H9 (cell line): Measurements from ENCODE around the gene ADSS1. TPM values are rescaled to one million over a fixed set of nuclear protein-coding genes. Genes with fewer than 3 reads are reported as not detected.

Experiments
- DNase-seq: peaks from one replicate; pipeline ENCODE4 v3.0.0-alpha.2; 2017
- H2AFZ ChIP-seq: one replicate; pipeline ENCODE4 v1.6.1; 2013; ENCODE audit warnings: mild to moderate bottlenecking, low read length, control low read depth, moderate library complexity
- H2AK5ac ChIP-seq: 2 replicates; pipeline ENCODE4 v1.6.1; 2013; ENCODE audit warnings: low read length, control low read depth, mixed read lengths; ENCODE audit not compliant: insufficient read length
- H2BK120ac ChIP-seq: one replicate; pipeline ENCODE4 v1.6.1; 2013; ENCODE audit warnings: low read depth, mild to moderate bottlenecking, low read length, control low read depth, inconsistent platforms; ENCODE audit not compliant: poor library complexity, severe bottlenecking
- H2BK12ac ChIP-seq: 2 replicates; pipeline ENCODE4 v1.6.1; 2013; ENCODE audit warnings: low read length, control low read depth, mixed read lengths, low read depth; ENCODE audit not compliant: insufficient read length
- H2BK15ac ChIP-seq: 2 replicates; pipeline ENCODE4 v1.6.1; 2013; ENCODE audit warnings: low read depth, low read length, control low read depth
- H2BK20ac ChIP-seq: one replicate; pipeline ENCODE4 v1.6.1; 2013; ENCODE audit warnings: low read depth, mild to moderate bottlenecking, low read length, control low read depth, inconsistent platforms; ENCODE audit not compliant: poor library complexity, severe bottlenecking
- H2BK5ac ChIP-seq: 2 replicates; pipeline ENCODE4 v1.6.1; 2013; ENCODE audit warnings: low read length, control low read depth, mixed read lengths; ENCODE audit not compliant: insufficient read length
- H3K14ac ChIP-seq: 2 replicates; pipeline ENCODE4 v1.6.1; 2013; ENCODE audit warnings: low read length, control low read depth; ENCODE audit not compliant: insufficient read depth
- H3K18ac ChIP-seq: 2 replicates; pipeline ENCODE4 v1.6.1; 2013; ENCODE audit warnings: low read depth, mild to moderate bottlenecking, mixed read lengths, low read length, control low read depth; ENCODE audit not compliant: insufficient read length
- H3K23ac ChIP-seq: 2 replicates; pipeline ENCODE4 v1.6.1; 2013; ENCODE audit warnings: low read length, control low read depth, mixed read lengths, low read depth; ENCODE audit not compliant: insufficient read length
- H3K23me2 ChIP-seq: 2 replicates; pipeline ENCODE4 v1.6.1; 2013; ENCODE audit warnings: low read depth, mild to moderate bottlenecking, mixed read lengths, low read length, control low read depth; ENCODE audit not compliant: insufficient read length, poor library complexity, severe bottlenecking
- H3K27ac ChIP-seq: 2 replicates; pipeline ENCODE4 v1.5.1; 2013; ENCODE audit warnings: low read length, control low read depth, mixed read lengths, low read depth; ENCODE audit not compliant: insufficient read length
- H3K27me3 ChIP-seq: 2 replicates; pipeline ENCODE4 v1.6.1; 2013; ENCODE audit warnings: low read length, control low read depth, inconsistent platforms; ENCODE audit not compliant: insufficient read depth
- H3K4ac ChIP-seq: 2 replicates; pipeline ENCODE4 v1.6.1; 2013; ENCODE audit warnings: low read depth, mild to moderate bottlenecking, control low read depth, inconsistent platforms, low read length, moderate library complexity
- H3K4me1 ChIP-seq: 2 replicates; pipeline ENCODE4 v1.6.1; 2013; ENCODE audit warnings: low read length, control low read depth, inconsistent platforms; ENCODE audit not compliant: insufficient read depth
- H3K4me2 ChIP-seq: 2 replicates; pipeline ENCODE4 v1.6.1; 2013; ENCODE audit warnings: low read length, control low read depth, mixed read lengths; ENCODE audit not compliant: insufficient read length, insufficient read depth
- H3K56ac ChIP-seq: 2 replicates; pipeline ENCODE4 v1.6.1; 2013; ENCODE audit warnings: low read depth, mild to moderate bottlenecking, mixed read lengths, low read length, control low read depth; ENCODE audit not compliant: insufficient read length
- H3K79me1 ChIP-seq: 2 replicates; pipeline ENCODE4 v1.6.1; 2013; ENCODE audit warnings: low read depth, mild to moderate bottlenecking, moderate library complexity, low read length, control low read depth, inconsistent platforms; ENCODE audit not compliant: insufficient read depth, poor library complexity, severe bottlenecking
- H3K79me2 ChIP-seq: 2 replicates; pipeline ENCODE4 v1.6.1; 2013; ENCODE audit warnings: low read length, control low read depth, inconsistent platforms; ENCODE audit not compliant: insufficient read depth
- H3K9ac ChIP-seq: 2 replicates; pipeline ENCODE4 v1.6.1; 2013; ENCODE audit warnings: low read length, control low read depth, mixed read lengths; ENCODE audit not compliant: insufficient read length; ENCODE audit errors: extremely low read depth
- H3K9me3 ChIP-seq: one replicate; pipeline ENCODE4 v1.6.1; 2013; ENCODE audit warnings: low read depth, low read length, inconsistent platforms; ENCODE audit not compliant: control insufficient read depth
- H3T11ph ChIP-seq: one replicate; pipeline ENCODE4 v1.6.1; 2013; ENCODE audit warnings: mild to moderate bottlenecking, low read length, control low read depth, inconsistent platforms
- H4K20me1 ChIP-seq: one replicate; pipeline ENCODE4 v1.6.1; 2013; ENCODE audit not compliant: control insufficient read depth, insufficient read length, insufficient read depth
- H4K5ac ChIP-seq: 2 replicates; pipeline ENCODE4 v1.6.1; 2013; ENCODE audit warnings: low read depth, mild to moderate bottlenecking, mixed read lengths, low read length, control low read depth; ENCODE audit not compliant: insufficient read length
- H4K8ac ChIP-seq: replicated peaks from 2 replicates; pipeline ENCODE4 v1.6.1; 2013; ENCODE audit warnings: low read length, control low read depth, mixed read lengths, low read depth; ENCODE audit not compliant: insufficient read length
- H4K91ac ChIP-seq: 2 replicates; pipeline ENCODE4 v1.6.1; 2013; ENCODE audit warnings: low read depth, mild to moderate bottlenecking, moderate library complexity, mixed read lengths, low read length, control low read depth; ENCODE audit not compliant: insufficient read length
- H3K27ac Mint-ChIP-seq, 3 experiments: 2 replicates in 2 of 3; 3 replicates in 1 of 3; pipeline ENCODE4 v1.8.0; 2020 to 2021; ENCODE audit warnings: mixed read lengths in 3 of 3, mild to moderate bottlenecking in 1 of 3, moderate library complexity in 1 of 3
- H3K27me3 Mint-ChIP-seq: 2 replicates; pipeline ENCODE4 v1.8.0; 2021; ENCODE audit warnings: low read depth, mild to moderate bottlenecking, moderate library complexity, mixed read lengths
- H3K36me3 Mint-ChIP-seq, 3 experiments: 2 replicates in 2 of 3; 3 replicates in 1 of 3; pipeline ENCODE4 v1.8.0; 2020 to 2021; ENCODE audit warnings: low read depth in 3 of 3, mixed read lengths in 3 of 3; ENCODE audit not compliant: insufficient read depth in 1 of 3
- H3K4me1 Mint-ChIP-seq, 2 experiments: 2 replicates each; pipeline ENCODE4 v1.8.0; 2020; ENCODE audit warnings: mixed read lengths in 2 of 2
- H3K4me3 Mint-ChIP-seq, 2 experiments: 2 replicates in 1 of 2; 3 replicates in 1 of 2; pipeline ENCODE4 v1.8.0; 2020 to 2021; ENCODE audit warnings: mild to moderate bottlenecking in 2 of 2, mixed read lengths in 2 of 2, moderate library complexity in 1 of 2
- H3K9me3 Mint-ChIP-seq, 2 experiments: 2 replicates in 1 of 2; 3 replicates in 1 of 2; pipeline ENCODE4 v1.8.0; 2020; ENCODE audit warnings: mild to moderate bottlenecking in 2 of 2, mixed read lengths in 2 of 2, moderate library complexity in 1 of 2
- CTCF ChIP-seq: fragments of 200-600 bp; sonication (generic); conservative IDR thresholded peaks from 3 replicates; pipeline ENCODE4 v1.8.0; 2021; ENCODE audit warnings: antibody characterized with exemption, mild to moderate bottlenecking
- WGBS: extraction: QIAGEN DNeasy Blood & Tissue Kit; methylation state at CpG from one replicate; pipeline ENCODE4 v1.1.7; 2013; ENCODE audit warnings: missing lambda C conversion rate, low lambda C conversion rate, mixed read lengths; ENCODE audit not compliant: insufficient read length; ENCODE audit errors: extremely low coverage; 5-methylcytosine and 5-hydroxymethylcytosine counted together
- total RNA-seq: library from RNA; stranded (reverse); gene quantifications from 2 replicates; pipeline ENCODE4 v1.2.1, GENCODE V29; 2021

Gene ADSS1
- total RNA-seq, 1 experiment from 2014 or later, result 8.5 TPM

GRCh38 chr14:104702106-104702505 lies 21.9 kb upstream of the ADSS1 start:
- Histone ChIP-seq H2BK20ac (no peak overlapping the region), H3K79me1 (no peaks in the 10 kb centered on the region), H3K79me2 (no peaks in the 10 kb centered on the region), H3T11ph (no peak overlapping the region), H3K14ac (no peak overlapping the region), H3K27me3 (no peaks in the 10 kb centered on the region), H4K8ac (no peak overlapping the region), H3K23me2 (no peaks in the 10 kb centered on the region), H3K4me2 (no peak overlapping the region), H3K4ac (no peak overlapping the region), H3K9me3 (no peaks in the 10 kb centered on the region), H3K23ac (no peak overlapping the region), H2AFZ (no peak overlapping the region), H2BK15ac (no peak overlapping the region), H2BK5ac (no peak overlapping the region), H3K4me1 (peaks cover 2% of the 10 kb centered on the region; the same call in 1 of the 2 replicates), H2BK120ac (no peak overlapping the region), H4K20me1 (no peaks in the 10 kb centered on the region), H4K91ac (no peak overlapping the region), H3K56ac (no peak overlapping the region), H4K5ac (no peak overlapping the region), H2BK12ac (no peak overlapping the region), H3K18ac (no peak overlapping the region), H3K27ac (no peak overlapping the region), H2AK5ac (no peak overlapping the region), H3K9ac (no peak overlapping the region)
- no peaks in the 10 kb centered on the region; the same call in 1 of the 2 replicates for H3K27me3 Mint-ChIP-seq
- H3K4me3 Mint-ChIP-seq, result no peak overlapping the region
- peaks cover 9 to 27% of the 10 kb centered on the region in 2 experiments for H3K4me1 Mint-ChIP-seq
- no peak for DNase-seq
- peaks cover 7 to 12% of the 10 kb centered on the region in 2 experiments for H3K9me3 Mint-ChIP-seq
- H3K36me3 Mint-ChIP-seq, result peaks cover 23 to 28% (median 24%) of the 10 kb centered on the region in 3 experiments
- no CpG with 5 or more reads among the region's 12 CpGs for WGBS
- no peak for TF ChIP-seq CTCF
- H3K27ac Mint-ChIP-seq, result no peak overlapping the region
